Measurements from ENCODE around the gene SLC16A6. TPM values are rescaled to one million over a fixed set of nuclear protein-coding genes. Genes with fewer than 3 reads are reported as not detected.
"Not testable (repeated sequence)": the region's sequence is repeated elsewhere in the genome, so short reads cannot be mapped to it uniquely, and the experiment has no call there.

SLC16A6 gene
- polyA plus RNA-seq, 3 donors, result 12.3 to 24.7 (median 14.0) TPM

- peak overlapping the region; percentile 39 for H3K4me2 ChIP-seq (replicated peaks; ENCODE audit: extremely low read depth, low read length, poor library complexity, severe bottlenecking)
- no peak overlapping the region for H2AFZ ChIP-seq (ENCODE audit: insufficient read depth, low read depth, low read length, poor library complexity, severe bottlenecking)
- H3K27me3 ChIP-seq (ENCODE audit: control insufficient read depth in 2 of 2, insufficient read depth in 2 of 2, low read length in 2 of 2), result peaks cover 0 to 6% of the 10 kb centered on the region in 2 donors
- peaks cover 0 to 5% (median 0%) of the 10 kb centered on the region in 7 donors for H3K9me3 Mint-ChIP-seq
- H3K9ac ChIP-seq (ENCODE audit: insufficient read depth, low read length, poor library complexity, severe bottlenecking), result no peak overlapping the region
- TF ChIP-seq CTCF (IDR thresholded peaks at IDR 0.05), result no peak
- H3K4me1 Mint-ChIP-seq, result peaks cover 64% of the 10 kb centered on the region
- H4K20me1 ChIP-seq (ENCODE audit: insufficient read depth, low read length), result no peaks in the 10 kb centered on the region
- no peaks in the 10 kb centered on the region for H3K79me2 ChIP-seq (ENCODE audit: insufficient read depth, low read length)
- no CpG with 5 or more reads among the region's 5 CpGs for WGBS (ENCODE audit: insufficient coverage)
- peak in 2 of 3 donors; percentile 44 to 68 for DNase-seq
- H3K4me3 ChIP-seq (replicated peaks in 1 of 3; ENCODE audit: low read depth in 2 of 3, low read length in 3 of 3), result no peak overlapping the region
- intact Hi-C loops (cut with micrococcal nuclease), result no loop called here
- H3K4me1 ChIP-seq (ENCODE audit: control insufficient read depth in 1 of 2, insufficient read depth in 2 of 2, low read length in 2 of 2), result peaks cover 34 to 38% of the 10 kb centered on the region in 2 donors
- H3K4me3 Mint-ChIP-seq, result no peak overlapping the region
- H3K9me3 ChIP-seq (replicated peaks in 1 of 2; ENCODE audit: control insufficient read depth in 1 of 2, insufficient read depth in 1 of 2, low read length in 2 of 2), result no peaks in the 10 kb centered on the region
- peak overlapping the region; percentile 20 to 91 (median 77) for H3K27ac Mint-ChIP-seq
- peaks cover 2 to 7% of the 10 kb centered on the region in 2 donors for H3K36me3 ChIP-seq (replicated peaks in 1 of 2; ENCODE audit: control insufficient read depth in 1 of 2, insufficient read depth in 2 of 2, low read length in 2 of 2)
- peaks cover 8 to 12% (median 12%) of the 10 kb centered on the region in 3 donors for H3K27me3 Mint-ChIP-seq (ENCODE audit: low read depth in 3 of 3)
- H3K36me3 Mint-ChIP-seq, result peaks cover 43 to 71% of the 10 kb centered on the region in 2 donors
- peak overlapping the region; percentile 20 to 75 for H3K27ac ChIP-seq (ENCODE audit: low read depth in 1 of 2, low read length in 2 of 2)
These were observed 35.0 kb downstream of the SLC16A6 start for GRCh38 chr17:68255731-68256538.

GRCh38 chr17:68255151-68255550, 35.8 kb downstream of the SLC16A6 start:
- Mint-ChIP-seq H3K27me3 (ENCODE audit: low read depth in 3 of 3) (peaks cover 8 to 9% (median 8%) of the 10 kb centered on the region in 3 donors), H3K27ac (peak overlapping the region in 6 of 7 donors; percentile 20 to 91 (median 78)), H3K9me3 (peaks cover 0 to 5% (median 0%) of the 10 kb centered on the region in 7 donors), H3K36me3 (peaks cover 47 to 68% of the 10 kb centered on the region in 2 donors), H3K4me1 (peaks cover 67% of the 10 kb centered on the region), H3K4me3 (peak overlapping the region in 1 of 2 donors; percentile 2)
- DNase-seq, result no peak
- peaks cover 2 to 8% of the 10 kb centered on the region in 2 donors for H3K36me3 ChIP-seq (replicated peaks in 1 of 2; ENCODE audit: control insufficient read depth in 1 of 2, insufficient read depth in 2 of 2, low read length in 2 of 2)
- H3K27ac ChIP-seq (ENCODE audit: low read depth in 1 of 2, low read length in 2 of 2), result peak overlapping the region in 1 of 2 donors; percentile 75
- no peak overlapping the region for H3K9ac ChIP-seq (ENCODE audit: insufficient read depth, low read length, poor library complexity, severe bottlenecking)
- intact Hi-C loops (cut with micrococcal nuclease), result no loop called here
- H3K79me2 ChIP-seq (ENCODE audit: insufficient read depth, low read length), result no peaks in the 10 kb centered on the region
- peak overlapping the region; percentile 39 for H3K4me2 ChIP-seq (replicated peaks; ENCODE audit: extremely low read depth, low read length, poor library complexity, severe bottlenecking)
- H3K4me3 ChIP-seq (replicated peaks in 1 of 3; ENCODE audit: low read depth in 2 of 3, low read length in 3 of 3), result no peak overlapping the region
- H2AFZ ChIP-seq (ENCODE audit: insufficient read depth, low read depth, low read length, poor library complexity, severe bottlenecking), result no peak overlapping the region
- peaks cover 35 to 41% of the 10 kb centered on the region in 2 donors for H3K4me1 ChIP-seq (ENCODE audit: control insufficient read depth in 1 of 2, insufficient read depth in 2 of 2, low read length in 2 of 2)
- WGBS (ENCODE audit: insufficient coverage), result 57% methylated on average over 4 of the region's 4 CpGs
- no peak for TF ChIP-seq CTCF (IDR thresholded peaks at IDR 0.05)
- no peaks in the 10 kb centered on the region for H4K20me1 ChIP-seq (ENCODE audit: insufficient read depth, low read length)
- no peaks in the 10 kb centered on the region for H3K9me3 ChIP-seq (replicated peaks in 1 of 2; ENCODE audit: control insufficient read depth in 1 of 2, insufficient read depth in 1 of 2, low read length in 2 of 2)
- peaks cover 0 to 6% of the 10 kb centered on the region in 2 donors for H3K27me3 ChIP-seq (ENCODE audit: control insufficient read depth in 2 of 2, insufficient read depth in 2 of 2, low read length in 2 of 2)

GRCh38 chr17:68253426-68253825, 37.5 kb downstream of the SLC16A6 start:
- WGBS (ENCODE audit: insufficient coverage), result 30% methylated on average over 2 of the region's 7 CpGs
- H2AFZ ChIP-seq (ENCODE audit: insufficient read depth, low read depth, low read length, poor library complexity, severe bottlenecking); H3K27me3 ChIP-seq (ENCODE audit: control insufficient read depth in 2 of 2, insufficient read depth in 2 of 2, low read length in 2 of 2); H3K9me3 ChIP-seq (replicated peaks in 1 of 2; ENCODE audit: control insufficient read depth in 1 of 2, insufficient read depth in 1 of 2, low read length in 2 of 2); H3K36me3 ChIP-seq (replicated peaks in 1 of 2; ENCODE audit: control insufficient read depth in 1 of 2, insufficient read depth in 2 of 2, low read length in 2 of 2); H3K4me3 ChIP-seq (replicated peaks in 1 of 3; ENCODE audit: low read depth in 2 of 3, low read length in 3 of 3); intact Hi-C loops (cut with micrococcal nuclease); H3K27ac ChIP-seq (ENCODE audit: low read depth in 1 of 2, low read length in 2 of 2); H3K27me3 Mint-ChIP-seq (ENCODE audit: low read depth in 3 of 3); DNase-seq; H4K20me1 ChIP-seq (ENCODE audit: insufficient read depth, low read length); H3K9ac ChIP-seq (ENCODE audit: insufficient read depth, low read length, poor library complexity, severe bottlenecking); H3K79me2 ChIP-seq (ENCODE audit: insufficient read depth, low read length); H3K4me2 ChIP-seq (replicated peaks; ENCODE audit: extremely low read depth, low read length, poor library complexity, severe bottlenecking); H3K9me3 Mint-ChIP-seq; H3K4me3 Mint-ChIP-seq: not testable (repeated sequence)
- Mint-ChIP-seq H3K4me1 (peaks cover 70% of the 10 kb centered on the region), H3K27ac (peak overlapping the region in 3 of 7 donors; percentile 0 to 78 (median 20)), H3K36me3 (peaks cover 46 to 58% of the 10 kb centered on the region in 2 donors)
- H3K4me1 ChIP-seq (ENCODE audit: control insufficient read depth in 1 of 2, insufficient read depth in 2 of 2, low read length in 2 of 2), result peaks cover 45 to 49% of the 10 kb centered on the region in 2 donors
